ENCODE data around the gene INHBE. TPM values are rescaled to one million over a fixed set of nuclear protein-coding genes. Genes with fewer than 3 reads are reported as not detected.
"Not testable (repeated sequence)": the region's sequence is repeated elsewhere in the genome, so short reads cannot be mapped to it uniquely, and the experiment has no call there.

The INHBE gene
- total and polyA plus RNA-seq, 12 donors = 0.01 to 1.2 (median 0.38) TPM; not detected in 5

- H3K9me3 ChIP-seq = peaks cover 0 to 10% (median 0%) of the 10 kb centered on the region in 11 donors
- DNase-seq (no peak), ATAC-seq (no peak)
- H3K4me3 ChIP-seq = no peak overlapping the region
- H3K4me1 ChIP-seq = no peaks in the 10 kb centered on the region
- H3K36me3 ChIP-seq = no peaks in the 10 kb centered on the region
- intact Hi-C loops (cut with DNase I) = loop anchor here in 1 of 10 donors (5.0 kb wide), 1 partner anchor 116 kb away; no protein-coding TSS in a partner anchor
- no peak for TF ChIP-seq CTCF (IDR thresholded peaks at IDR 0.05)
- 91 to 100% methylated on average over 1 of the region's 1 CpG for WGBS, 2 donors
- H3K27ac ChIP-seq = no peak overlapping the region
- no peaks in the 10 kb centered on the region for H3K27me3 ChIP-seq
Measured at GRCh38 chr12:57438400-57438799, 16.7 kb upstream of the INHBE start.

- Histone ChIP-seq H3K4me3 (no peak overlapping the region), H3K36me3 (no peaks in the 10 kb centered on the region), H3K27me3 (no peaks in the 10 kb centered on the region), H3K4me1 (no peaks in the 10 kb centered on the region), H3K9me3 (peaks cover 0 to 10% (median 0%) of the 10 kb centered on the region in 11 donors), H3K27ac (no peak overlapping the region)
- no peak for TF ChIP-seq CTCF (IDR thresholded peaks at IDR 0.05)
- 78 to 86% methylated on average over 4 of the region's 4 CpGs for whole genome bisulfite sequencing, 2 donors
- ATAC-seq (no peak), DNase-seq (no peak)
- intact Hi-C loops (cut with DNase I) = loop anchor here in 1 of 10 donors (5.0 kb wide), 1 partner anchor 118 kb away; no protein-coding TSS in a partner anchor
Measured at GRCh38 chr12:57439762-57440266, 15.3 kb upstream of the INHBE start.

GRCh38 chr12:57441393-57441792, 13.7 kb upstream of the INHBE start:
- WGBS, 2 donors = 94 to 96% methylated on average over 2 of the region's 2 CpGs

GRCh38 chr12:57441846-57442427, 13.2 kb upstream of the INHBE start:
- Histone ChIP-seq H3K4me3 (no peak overlapping the region), H3K36me3 (no peaks in the 10 kb centered on the region), H3K27me3 (no peaks in the 10 kb centered on the region), H3K4me1 (no peaks in the 10 kb centered on the region), H3K9me3 (peaks cover 0 to 10% (median 0%) of the 10 kb centered on the region in 11 donors), H3K27ac (no peak overlapping the region)
- no peak for ATAC-seq
- DNase-seq = no peak
- 43 to 88% methylated on average over 1 of the region's 1 CpG for WGBS, 2 donors
- TF ChIP-seq CTCF (IDR thresholded peaks at IDR 0.05) = no peak
- intact Hi-C loops (cut with DNase I) = no loop called here

More at GRCh38 chr12:57441393-57441792, 13.7 kb upstream of the INHBE start:
- H3K27ac ChIP-seq; DNase-seq; H3K9me3 ChIP-seq; H3K36me3 ChIP-seq; H3K27me3 ChIP-seq; H3K4me1 ChIP-seq; ATAC-seq; H3K4me3 ChIP-seq; intact Hi-C loops (cut with DNase I): not testable (repeated sequence)

- H3K4me3 ChIP-seq; H3K4me1 ChIP-seq; DNase-seq; H3K27me3 ChIP-seq; ATAC-seq; H3K27ac ChIP-seq; H3K36me3 ChIP-seq; intact Hi-C loops (cut with DNase I); H3K9me3 ChIP-seq: not testable (repeated sequence)
- WGBS, 2 donors = 79 to 87% methylated on average over 6 of the region's 6 CpGs
Measured at GRCh38 chr12:57444337-57444736, 10.8 kb upstream of the INHBE start.
